NCI-H2227 (cell line): ENCODE results near the gene NCKAP1.
A peak's percentile ranks its signal among the peaks of the same experiment; 100 is the strongest.
"Not testable (repeated sequence)": the region's sequence is repeated elsewhere in the genome, so short reads cannot be mapped to it uniquely, and the experiment has no call there.

Experiments
- DNase-seq: peaks from one replicate; lab custom pipeline; 2025; ENCODE audit not compliant: unreplicated experiment; lab: John Stamatoyannopoulos, UW

The NCKAP1 gene, protein sequence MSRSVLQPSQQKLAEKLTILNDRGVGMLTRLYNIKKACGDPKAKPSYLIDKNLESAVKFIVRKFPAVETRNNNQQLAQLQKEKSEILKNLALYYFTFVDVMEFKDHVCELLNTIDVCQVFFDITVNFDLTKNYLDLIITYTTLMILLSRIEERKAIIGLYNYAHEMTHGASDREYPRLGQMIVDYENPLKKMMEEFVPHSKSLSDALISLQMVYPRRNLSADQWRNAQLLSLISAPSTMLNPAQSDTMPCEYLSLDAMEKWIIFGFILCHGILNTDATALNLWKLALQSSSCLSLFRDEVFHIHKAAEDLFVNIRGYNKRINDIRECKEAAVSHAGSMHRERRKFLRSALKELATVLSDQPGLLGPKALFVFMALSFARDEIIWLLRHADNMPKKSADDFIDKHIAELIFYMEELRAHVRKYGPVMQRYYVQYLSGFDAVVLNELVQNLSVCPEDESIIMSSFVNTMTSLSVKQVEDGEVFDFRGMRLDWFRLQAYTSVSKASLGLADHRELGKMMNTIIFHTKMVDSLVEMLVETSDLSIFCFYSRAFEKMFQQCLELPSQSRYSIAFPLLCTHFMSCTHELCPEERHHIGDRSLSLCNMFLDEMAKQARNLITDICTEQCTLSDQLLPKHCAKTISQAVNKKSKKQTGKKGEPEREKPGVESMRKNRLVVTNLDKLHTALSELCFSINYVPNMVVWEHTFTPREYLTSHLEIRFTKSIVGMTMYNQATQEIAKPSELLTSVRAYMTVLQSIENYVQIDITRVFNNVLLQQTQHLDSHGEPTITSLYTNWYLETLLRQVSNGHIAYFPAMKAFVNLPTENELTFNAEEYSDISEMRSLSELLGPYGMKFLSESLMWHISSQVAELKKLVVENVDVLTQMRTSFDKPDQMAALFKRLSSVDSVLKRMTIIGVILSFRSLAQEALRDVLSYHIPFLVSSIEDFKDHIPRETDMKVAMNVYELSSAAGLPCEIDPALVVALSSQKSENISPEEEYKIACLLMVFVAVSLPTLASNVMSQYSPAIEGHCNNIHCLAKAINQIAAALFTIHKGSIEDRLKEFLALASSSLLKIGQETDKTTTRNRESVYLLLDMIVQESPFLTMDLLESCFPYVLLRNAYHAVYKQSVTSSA

DNA sequence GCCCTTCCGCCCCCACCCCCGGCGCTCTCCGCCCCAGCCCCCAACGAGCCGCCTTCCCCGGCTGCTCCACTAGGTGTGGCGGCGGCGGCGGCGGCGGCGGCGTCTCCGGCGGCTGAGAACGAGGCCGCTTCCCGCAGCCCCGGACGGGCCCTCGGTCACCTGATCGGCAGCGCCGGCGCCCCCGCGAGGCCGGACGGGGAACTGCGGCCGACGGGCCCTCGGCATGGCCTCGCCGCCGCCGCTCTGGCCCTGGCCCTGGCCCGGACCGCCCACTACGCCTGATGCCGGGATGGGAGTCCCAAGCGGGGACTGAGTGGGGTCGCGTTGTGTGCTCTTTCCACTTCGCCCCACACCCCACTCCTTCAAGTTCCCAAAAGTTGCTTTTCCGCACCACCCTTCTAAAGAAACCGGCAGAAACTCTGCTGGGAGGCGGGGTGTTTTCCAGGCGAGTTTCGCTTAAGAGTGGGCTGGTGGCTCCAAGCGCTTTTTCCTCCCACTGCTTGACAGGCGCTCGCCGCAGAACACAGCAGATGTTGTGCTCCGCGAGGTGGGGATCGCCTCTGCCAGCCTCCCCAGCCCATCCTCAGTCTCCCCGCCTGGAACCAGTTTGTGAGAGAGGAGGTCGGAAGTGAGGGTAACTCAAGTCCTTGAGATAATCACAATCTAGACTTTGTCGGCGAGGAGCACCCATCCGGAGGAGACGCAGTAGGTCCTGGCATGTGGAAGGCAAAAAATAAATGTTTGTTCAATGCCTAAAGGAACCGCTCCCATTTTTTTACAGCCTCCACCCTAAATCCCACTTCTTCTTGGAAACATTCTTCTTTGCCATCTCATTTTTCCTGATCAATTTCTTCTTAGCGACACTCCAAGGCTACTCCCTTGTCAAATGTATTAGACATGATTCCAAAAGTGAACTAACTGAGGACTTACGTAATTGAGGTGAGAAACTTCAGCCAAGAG is at the start of gene NCKAP1:
TSS of gene NCKAP1 (minus strand) at position 117 of the 960 bp plus-strand sequence. CDS start 358 bp downstream, outside the sequence.
- DNase-seq: peak; percentile 96

- no peak for DNase-seq
These were observed 43.7 kb upstream of the NCKAP1 start for GRCh38 chr2:183081911-183082310.

- DNase-seq: peak; percentile 41
These were observed 41.0 kb upstream of the NCKAP1 start for GRCh38 chr2:183079139-183079775.

DNA sequence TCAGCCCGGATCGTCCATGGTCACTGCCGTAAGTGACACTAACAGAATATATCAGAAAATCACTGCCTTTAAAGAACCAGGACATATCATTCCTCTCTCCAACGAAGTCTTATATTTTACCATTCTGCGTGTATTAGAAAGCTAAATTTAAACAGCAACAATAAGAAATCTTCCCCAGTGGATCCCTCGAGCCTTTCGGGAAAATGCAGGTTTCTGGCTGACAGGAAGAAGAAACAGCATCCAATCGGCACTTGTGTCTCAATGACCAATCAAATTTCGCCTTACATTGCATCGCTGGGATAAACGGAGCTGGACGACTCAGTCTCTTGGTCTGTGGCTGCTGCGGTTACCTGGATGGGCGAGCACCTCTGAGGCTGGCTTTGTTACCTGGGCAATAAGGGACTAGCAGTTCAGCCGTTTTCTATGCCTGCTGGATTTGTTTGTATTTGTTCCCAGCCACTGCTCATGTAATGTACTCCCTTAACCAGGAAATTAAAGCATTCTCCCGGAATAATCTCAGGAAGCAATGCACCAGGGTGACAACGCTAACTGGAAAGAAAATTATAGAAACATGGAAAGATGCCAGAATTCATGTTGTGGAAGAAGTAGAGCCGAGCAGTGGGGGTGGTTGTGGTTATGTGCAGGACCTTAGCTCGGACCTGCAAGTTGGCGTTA is 40.3 kb upstream of the NCKAP1 start, which contains the start of gene DUSP19:
TSS of gene DUSP19 (plus strand) at position 284 of the 675 bp plus-strand sequence. CDS start at position 471, 187 bp downstream.
- peak; percentile 98 for DNase-seq

DNA sequence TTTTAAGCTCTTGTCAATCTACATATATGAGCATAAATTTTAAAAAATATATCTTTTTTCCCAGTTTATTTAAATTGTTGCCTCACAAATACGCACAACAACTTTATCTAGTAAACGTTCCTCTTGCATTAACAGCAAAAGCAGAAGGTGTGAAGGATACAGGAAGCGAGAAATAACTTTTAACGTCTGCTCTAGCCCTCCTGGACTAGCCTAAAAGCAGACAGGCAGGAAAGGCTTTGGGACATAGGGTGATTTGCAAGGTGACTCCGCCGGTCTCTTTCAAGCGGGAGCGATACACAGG is 39.9 kb upstream of the NCKAP1 start:
- no peak for DNase-seq

DNA sequence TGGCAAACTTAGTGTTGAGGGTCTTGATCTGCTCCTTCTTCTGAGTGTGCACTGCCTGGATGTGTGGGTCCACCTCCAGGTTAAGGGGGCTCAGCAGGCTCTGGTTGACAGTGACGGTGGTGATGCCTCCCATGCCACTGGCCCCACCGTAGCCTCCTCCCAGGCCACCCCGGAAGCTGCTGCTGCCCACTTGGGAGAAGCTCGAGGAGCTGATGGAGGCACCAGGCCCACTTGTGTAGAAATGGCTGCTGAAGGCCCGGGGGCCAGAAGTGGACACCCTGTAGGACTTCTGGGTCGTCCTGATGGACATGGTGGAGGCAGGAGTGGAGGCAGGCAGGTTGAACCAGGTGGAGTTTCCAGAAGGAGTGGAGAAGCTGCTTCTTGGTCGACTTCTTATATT is 33.9 kb upstream of the NCKAP1 start:
- no peak for DNase-seq

DNA sequence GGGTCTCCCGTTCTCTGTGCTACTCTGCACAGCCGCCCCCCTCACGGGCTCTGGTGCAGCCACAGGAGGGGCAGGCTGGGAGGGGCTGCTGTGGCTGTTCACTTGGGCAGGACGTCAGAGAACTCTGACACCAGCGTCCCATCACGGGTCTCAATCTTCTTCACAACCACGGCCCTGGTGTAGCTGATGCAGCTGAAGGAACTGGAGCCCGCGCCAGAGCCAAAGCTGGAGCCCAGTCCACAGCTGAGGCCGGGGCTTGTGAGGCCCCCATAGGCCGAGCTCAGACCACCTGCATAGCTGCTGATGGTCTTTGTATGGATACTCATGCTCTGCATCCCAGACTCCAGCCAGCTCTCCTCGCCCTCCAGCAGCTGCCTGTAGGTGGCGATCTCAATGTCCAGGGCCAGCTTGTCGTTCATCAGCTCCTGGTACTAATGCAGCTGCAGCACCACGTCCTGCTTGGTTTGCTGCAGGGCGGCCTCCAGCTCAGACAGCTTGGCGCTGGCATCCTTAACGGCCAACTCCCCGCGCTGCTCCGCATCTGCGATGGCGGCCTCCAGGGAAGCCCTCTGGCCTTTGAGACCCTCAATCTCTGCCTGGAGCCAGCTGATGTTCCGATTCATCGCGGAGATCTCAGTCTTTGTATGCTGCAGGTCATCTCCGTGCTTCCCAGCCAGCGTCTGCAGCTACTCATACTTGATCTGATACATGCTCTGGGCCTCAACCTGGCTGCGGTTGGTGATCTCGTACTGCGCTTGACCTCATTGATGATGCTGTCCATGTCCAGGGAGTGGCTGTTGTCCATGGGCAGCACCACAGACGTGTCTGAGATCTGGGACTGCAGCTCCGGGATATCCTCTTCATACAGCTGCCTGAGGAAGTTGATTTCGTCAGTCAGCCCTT is 32.9 kb upstream of the NCKAP1 start:
- DNase-seq: no peak

DNA sequence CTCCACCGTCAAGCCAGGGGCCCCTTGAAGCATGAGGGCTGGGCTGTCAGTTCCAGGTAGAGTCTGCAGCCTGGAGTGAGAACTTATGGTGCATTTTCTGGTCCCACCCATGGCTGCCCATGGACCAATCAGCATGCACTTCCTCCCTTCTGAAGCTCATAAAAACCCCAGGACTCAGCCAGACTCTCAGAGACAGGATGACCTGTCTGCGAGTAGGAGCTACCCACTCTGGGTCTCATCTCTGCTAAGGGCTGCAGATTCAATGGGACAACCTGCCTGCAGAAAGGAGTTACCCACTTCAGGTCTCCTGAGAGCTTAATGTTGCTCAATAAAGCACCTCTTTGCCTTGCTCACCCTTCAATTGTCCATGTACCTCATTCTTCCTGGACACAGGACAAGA is 30.9 kb upstream of the NCKAP1 start:
- DNase-seq: no peak

GRCh38 chr2:183068561-183068960 is 30.3 kb upstream of the NCKAP1 start:
- DNase-seq: no peak

DNA sequence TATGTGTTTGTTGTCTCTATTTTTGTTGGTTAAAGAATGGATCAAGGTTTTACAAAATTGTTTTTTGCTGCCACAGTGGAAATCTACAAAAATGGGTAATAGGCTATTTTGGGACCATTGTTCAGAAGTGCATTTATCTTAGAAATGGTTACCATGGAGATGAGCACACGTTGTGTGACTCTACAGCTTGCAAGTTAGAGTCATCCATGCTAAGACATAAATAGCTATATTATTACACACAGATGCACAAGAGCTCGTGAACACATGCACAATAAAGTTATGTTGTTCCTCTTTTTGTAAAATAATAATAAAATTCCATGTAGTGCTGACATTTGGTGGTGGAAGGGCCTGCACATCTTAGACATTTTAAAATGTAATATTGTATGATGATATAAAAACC is 24.8 kb upstream of the NCKAP1 start:
- DNase-seq: peak; percentile 77

GRCh38 chr2:183060571-183061231 is 22.4 kb upstream of the NCKAP1 start:
- no peak for DNase-seq

DNA sequence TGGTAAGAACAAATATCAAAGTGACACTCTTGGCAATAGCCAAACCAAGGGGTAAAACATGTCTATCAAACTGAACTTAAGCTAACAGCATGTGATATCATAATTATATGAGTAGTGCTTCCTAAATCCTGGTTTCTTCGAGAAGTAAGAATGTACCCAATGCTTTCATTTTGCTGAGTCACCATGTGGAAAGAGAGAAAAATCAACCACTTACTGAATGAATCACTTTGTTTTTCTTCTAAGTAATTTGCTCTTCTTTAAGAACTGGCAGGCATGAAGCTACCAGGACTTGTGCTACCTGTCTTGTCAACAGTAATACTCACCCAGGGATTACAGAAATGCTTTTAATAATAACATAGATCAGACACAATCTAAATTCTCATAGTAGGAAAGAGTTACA is 21.3 kb upstream of the NCKAP1 start:
- DNase-seq: no peak

DNA sequence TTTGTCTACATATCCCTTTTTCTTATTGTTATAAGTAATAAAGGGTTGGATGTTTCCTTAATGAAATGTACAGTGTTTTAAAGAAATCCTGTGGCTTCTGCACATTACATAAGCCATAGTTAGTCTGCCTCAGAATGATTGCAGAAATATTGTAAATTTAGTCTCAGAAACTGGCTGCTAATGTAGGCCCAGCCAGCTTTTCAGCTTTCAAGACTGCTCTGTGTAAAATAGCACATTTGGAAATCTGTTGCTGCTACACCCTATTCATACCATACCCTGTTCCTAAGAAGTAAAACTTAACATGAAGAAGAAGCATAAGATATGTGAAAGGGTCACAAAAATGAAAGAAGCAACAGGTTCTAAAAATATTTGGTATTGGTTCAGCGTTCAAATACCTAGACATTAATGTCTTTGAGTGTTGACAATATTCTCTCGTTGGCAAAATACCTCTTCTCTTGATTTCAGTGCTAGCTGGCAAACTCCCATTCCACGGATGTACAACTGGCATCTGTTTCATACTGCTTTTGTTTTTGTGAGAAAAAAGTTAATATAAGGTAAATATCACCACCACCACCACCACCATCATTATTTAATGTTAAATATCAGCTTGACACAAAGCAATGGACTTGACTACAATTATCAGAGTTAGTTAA is 19.2 kb upstream of the NCKAP1 start:
- no peak for DNase-seq

DNA sequence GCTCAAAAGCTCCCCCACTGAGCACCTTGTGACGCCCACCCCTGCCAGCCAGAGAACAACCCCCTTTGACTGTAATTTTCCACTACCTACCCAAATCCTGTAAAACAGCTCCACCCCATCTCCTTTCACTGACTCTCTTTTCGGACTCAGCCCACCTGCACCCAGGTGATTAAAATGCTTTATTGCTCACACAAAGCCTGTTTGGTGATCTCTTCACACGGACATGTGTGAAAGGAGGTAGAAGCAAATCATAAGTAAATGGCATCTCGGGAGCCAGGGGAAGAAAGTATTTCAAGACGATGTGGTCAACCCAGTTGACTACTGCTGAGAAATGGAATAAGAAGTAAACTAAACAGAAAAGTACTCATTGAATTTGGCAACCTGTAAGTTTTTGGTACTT is 11.2 kb upstream of the NCKAP1 start:
- no peak for DNase-seq

GRCh38 chr2:183047486-183048125 is 9.3 kb upstream of the NCKAP1 start:
- not testable (repeated sequence) for DNase-seq

DNA sequence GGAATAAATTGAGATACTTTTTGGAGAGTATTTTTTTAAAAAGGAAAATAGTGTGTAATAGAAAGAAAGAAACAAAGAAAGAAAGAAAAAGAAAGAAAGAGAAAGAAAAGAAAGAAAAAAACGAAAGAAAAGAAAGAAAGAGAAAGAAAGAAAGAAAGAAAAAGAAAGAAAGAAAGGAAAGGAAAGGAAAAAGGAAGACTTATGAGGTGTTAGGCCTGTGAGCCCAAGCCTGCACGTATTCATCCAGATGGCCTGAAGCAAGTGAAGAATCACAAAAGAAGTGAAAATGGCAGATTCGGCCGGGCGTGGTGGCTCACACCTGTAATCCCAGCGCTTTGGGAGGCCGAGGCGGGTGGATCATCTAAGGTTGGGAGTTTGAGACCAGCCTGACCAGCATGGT is 5.3 kb upstream of the NCKAP1 start:
- not testable (repeated sequence) for DNase-seq

DNA sequence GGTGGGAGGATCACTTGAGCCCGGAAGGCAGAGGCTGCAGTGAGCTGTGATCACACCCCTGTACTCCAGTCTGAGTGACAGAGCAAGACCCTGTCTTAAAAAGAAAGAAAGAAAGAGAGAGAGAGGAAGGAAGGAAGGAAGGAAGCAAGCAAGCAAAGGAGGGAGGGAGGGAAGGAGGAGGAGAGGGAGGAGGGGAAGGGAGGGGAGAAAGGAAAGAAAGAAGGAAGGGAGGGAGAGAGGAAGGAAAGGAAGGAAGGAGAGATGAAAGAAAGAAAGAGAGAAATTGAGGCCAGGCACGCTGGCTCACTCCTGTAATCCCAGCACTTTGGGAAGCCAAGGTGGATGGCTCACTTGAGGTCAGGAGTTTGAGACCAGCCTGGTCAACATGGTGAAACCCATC is 2.3 kb upstream of the NCKAP1 start:
- no peak for DNase-seq
